OCI-LY7 (cell line): ENCODE results near the gene GPC3. TPM values are rescaled to one million over a fixed set of nuclear protein-coding genes. Genes with fewer than 3 reads are reported as not detected.

Source experiments
- BruUV-seq: library from RNA; stranded (reverse); fragments of 400-500 nt; replicated peaks from 2 replicates; lab custom pipeline; 2021; lab: Mats Ljungman, UMichigan
- CTCF ChIA-PET: fragments of 300-600 bp; sonication (Branson Sonifier 250); formaldehyde crosslinking; loops from one replicate; lab custom pipeline; 2022; ENCODE audit warnings: antibody characterized with exemption; ENCODE audit not compliant: unreplicated experiment; lab: Charles Lee
- POLR2A ChIA-PET: fragments of 300-600 bp; sonication (Branson Sonifier 250); formaldehyde crosslinking; loops from one replicate; lab custom pipeline; 2022; ENCODE audit warnings: antibody characterized with exemption; lab: Charles Lee
- DNase-seq: peaks from one replicate; pipeline ENCODE4 v3.0.0-alpha.2; 2015; ENCODE audit warnings: low spot score
- H2AFZ ChIP-seq: fragments of 200-600 bp; sonication (generic), shearing (Covaris generic); 2 replicates; pipeline ENCODE4 v1.6.1; 2014; ENCODE audit warnings: mild to moderate bottlenecking, antibody characterized with exemption, low read length, moderate library complexity
- H3K27ac ChIP-seq: fragments of 200-600 bp; sonication (generic); 2 replicates; pipeline ENCODE4 v1.5.1; 2014; ENCODE audit warnings: mixed run types, low read depth, mild to moderate bottlenecking, moderate library complexity, low read length, inconsistent platforms; ENCODE audit not compliant: poor library complexity, severe bottlenecking
- H3K36me3 ChIP-seq: fragments of 200-600 bp; sonication (generic); 2 replicates; pipeline ENCODE4 v1.6.1; 2014; ENCODE audit warnings: mild to moderate bottlenecking, antibody characterized with exemption, low read length, moderate library complexity, mixed read lengths; ENCODE audit not compliant: insufficient read depth
- H3K4me1 ChIP-seq: fragments of 200-600 bp; sonication (generic); 2 replicates; pipeline ENCODE4 v1.5.1; 2014; ENCODE audit warnings: mild to moderate bottlenecking, low read length; ENCODE audit not compliant: insufficient read depth, poor library complexity, severe bottlenecking
- H3K4me2 ChIP-seq: fragments of 200-600 bp; sonication (generic); 2 replicates; pipeline ENCODE4 v1.6.1; 2014; ENCODE audit warnings: mild to moderate bottlenecking, low read length
- H3K4me3 ChIP-seq: fragments of 200-600 bp; sonication (generic); 2 replicates; pipeline ENCODE4 v1.5.1; 2014; ENCODE audit warnings: mild to moderate bottlenecking, low read depth, low read length; ENCODE audit not compliant: poor library complexity, severe bottlenecking
- H3K79me2 ChIP-seq: fragments of 200-600 bp; sonication (generic); 2 replicates; pipeline ENCODE4 v1.6.1; 2016; ENCODE audit warnings: low read depth, mild to moderate bottlenecking, low read length, moderate library complexity, mixed read lengths; ENCODE audit not compliant: insufficient read depth
- H3K9me2 ChIP-seq: fragments of 200-600 bp; sonication (generic); 2 replicates; pipeline ENCODE4 v1.6.1; 2016; ENCODE audit warnings: mild to moderate bottlenecking, low read length, mixed read lengths; ENCODE audit not compliant: insufficient read depth
- H3K9me3 ChIP-seq: fragments of 200-600 bp; sonication (generic); 2 replicates; pipeline ENCODE4 v1.6.1; 2014; ENCODE audit warnings: mild to moderate bottlenecking, mixed run types, low read length, mixed read lengths
- H4K20me1 ChIP-seq: fragments of 200-600 bp; sonication (generic); 2 replicates; pipeline ENCODE4 v1.6.1; 2014; ENCODE audit warnings: mild to moderate bottlenecking, antibody characterized with exemption, low read length, moderate library complexity, mixed read lengths; ENCODE audit not compliant: insufficient read depth
- EZH2phosphoT487 ChIP-seq: fragments of 200-600 bp; sonication (generic); IDR thresholded peaks from 2 replicates; pipeline ENCODE4 v1.6.1; 2018; ENCODE audit warnings: low read depth, borderline replicate concordance, mild to moderate bottlenecking, mixed run types, antibody characterized with exemption, low read length, moderate library complexity, mixed read lengths
- intact Hi-C: fragments of 100-400 bp; cut with micrococcal nuclease; formaldehyde crosslinking; loops from one replicate; pipeline ENCODE4 v1.10.0; 2022; ENCODE audit not compliant: unreplicated experiment
- total RNA-seq, 2 experiments: library from RNA; depleted of rRNA in 1 of 2; stranded (reverse); fragments of >200 nt in 1 of 2; shearing (Covaris generic) in 1 of 2; gene quantifications; 2 replicates each; pipeline ENCODE4 v1.2.3, GENCODE V29; 2014 to 2022
- TF ChIP-seq, protein P1 (sequence below): fragments of 200-600 bp; sonication (generic); conservative IDR thresholded peaks from 2 replicates; pipeline ENCODE4 v1.5.1; 2014; ENCODE audit warnings: mild to moderate bottlenecking, antibody characterized with exemption, low read length, moderate library complexity, mixed read lengths

The GPC3 gene
- total RNA-seq, 2 experiments from 2014 or later, result not detected

DNA sequence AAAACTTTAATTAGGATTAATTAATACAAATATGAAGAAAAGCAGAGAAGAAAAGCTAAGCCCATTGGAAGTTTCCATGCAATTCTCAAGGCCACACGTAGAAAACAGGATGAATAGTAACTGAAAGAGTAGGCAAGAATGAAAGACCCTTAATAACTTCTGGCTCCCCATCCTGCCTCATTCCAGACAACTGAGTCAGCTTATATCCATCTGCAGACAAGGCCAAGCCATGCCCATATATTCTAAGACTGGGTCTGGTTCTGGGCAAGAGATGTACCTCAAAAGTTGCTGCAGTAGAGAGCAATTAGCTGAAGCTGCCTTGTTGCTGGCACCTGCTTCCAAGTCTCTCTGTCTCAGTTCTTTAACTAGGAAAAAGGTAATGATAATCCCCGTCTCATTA, 244.1 kb downstream of the GPC3 start:
- Histone ChIP-seq H2AFZ (no peak overlapping the region), H3K4me1 (no peaks in the 10 kb centered on the region), H3K27ac (no peak overlapping the region), H3K9me2 (no peaks in the 10 kb centered on the region), H4K20me1 (no peaks in the 10 kb centered on the region), H3K36me3 (no peaks in the 10 kb centered on the region), H3K9me3 (no peaks in the 10 kb centered on the region), H3K79me2 (no peaks in the 10 kb centered on the region), H3K4me3 (no peak overlapping the region), H3K4me2 (no peak overlapping the region)
- TF ChIP-seq, protein P1, sequence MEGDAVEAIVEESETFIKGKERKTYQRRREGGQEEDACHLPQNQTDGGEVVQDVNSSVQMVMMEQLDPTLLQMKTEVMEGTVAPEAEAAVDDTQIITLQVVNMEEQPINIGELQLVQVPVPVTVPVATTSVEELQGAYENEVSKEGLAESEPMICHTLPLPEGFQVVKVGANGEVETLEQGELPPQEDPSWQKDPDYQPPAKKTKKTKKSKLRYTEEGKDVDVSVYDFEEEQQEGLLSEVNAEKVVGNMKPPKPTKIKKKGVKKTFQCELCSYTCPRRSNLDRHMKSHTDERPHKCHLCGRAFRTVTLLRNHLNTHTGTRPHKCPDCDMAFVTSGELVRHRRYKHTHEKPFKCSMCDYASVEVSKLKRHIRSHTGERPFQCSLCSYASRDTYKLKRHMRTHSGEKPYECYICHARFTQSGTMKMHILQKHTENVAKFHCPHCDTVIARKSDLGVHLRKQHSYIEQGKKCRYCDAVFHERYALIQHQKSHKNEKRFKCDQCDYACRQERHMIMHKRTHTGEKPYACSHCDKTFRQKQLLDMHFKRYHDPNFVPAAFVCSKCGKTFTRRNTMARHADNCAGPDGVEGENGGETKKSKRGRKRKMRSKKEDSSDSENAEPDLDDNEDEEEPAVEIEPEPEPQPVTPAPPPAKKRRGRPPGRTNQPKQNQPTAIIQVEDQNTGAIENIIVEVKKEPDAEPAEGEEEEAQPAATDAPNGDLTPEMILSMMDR, result no peak
- TF ChIP-seq EZH2phosphoT487, result no peak
- POLR2A ChIA-PET, result no interaction called here
- BruUV-seq, result no TSS peak
- no peak for DNase-seq
- intact Hi-C loops, result no loop called here
- CTCF ChIA-PET, result no interaction called here

DNA sequence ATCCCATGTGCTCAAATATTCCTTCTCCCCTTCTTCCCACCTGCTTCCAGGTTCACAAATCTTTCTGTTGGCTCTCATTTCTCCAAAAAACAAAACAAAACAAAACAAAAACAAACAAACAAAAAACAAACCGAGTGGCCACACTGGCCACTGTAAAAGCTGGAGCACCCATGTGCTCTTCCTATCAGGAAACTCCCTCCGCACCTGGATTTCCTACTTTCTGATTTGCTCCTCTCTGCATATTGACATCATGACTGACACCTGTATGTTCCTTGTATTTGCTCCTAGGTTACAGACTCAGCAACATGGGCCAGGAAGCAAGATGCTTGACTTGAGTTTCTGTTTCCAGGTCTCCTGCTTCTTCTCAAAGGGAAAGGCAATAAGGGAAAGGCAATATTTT, 258.8 kb downstream of the GPC3 start:
- Histone ChIP-seq H3K4me1 (no peaks in the 10 kb centered on the region), H3K4me3 (no peak overlapping the region), H4K20me1 (no peaks in the 10 kb centered on the region), H3K9me3 (no peaks in the 10 kb centered on the region), H3K36me3 (no peaks in the 10 kb centered on the region), H3K4me2 (no peak overlapping the region), H2AFZ (no peak overlapping the region), H3K79me2 (no peaks in the 10 kb centered on the region), H3K27ac (no peak overlapping the region), H3K9me2 (no peaks in the 10 kb centered on the region)
- BruUV-seq, result no TSS peak
- intact Hi-C loops, result no loop called here
- DNase-seq, result no peak
- ChIA-PET POLR2A (interaction anchor here (0.6 kb wide), 1 partner anchor 1004 kb away, joined by 3 read pairs; no protein-coding TSS in a partner anchor), CTCF (no interaction called here)
- no peak for TF ChIP-seq EZH2phosphoT487
- TF ChIP-seq, protein P1, result no peak

DNA sequence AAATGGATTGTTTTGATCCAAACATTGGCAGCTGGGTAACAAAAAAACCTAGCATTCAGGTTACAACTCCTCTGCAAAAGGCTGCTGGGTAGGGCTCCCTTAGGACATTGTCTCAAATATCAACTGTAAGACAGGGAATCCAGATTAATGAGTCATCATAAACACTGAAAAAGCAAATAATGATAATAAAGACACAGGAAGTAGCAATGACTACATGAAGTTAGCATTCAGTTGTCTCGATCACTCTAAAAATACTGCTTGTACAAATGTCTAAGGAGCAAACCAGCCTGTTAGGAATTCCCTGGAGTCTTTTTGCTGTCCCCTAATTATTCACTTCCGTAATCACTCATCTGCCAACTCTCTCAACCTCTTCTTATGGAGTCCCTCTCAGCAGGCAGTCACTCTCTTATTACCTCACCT, 259.2 kb downstream of the GPC3 start:
- intact Hi-C loops, result no loop called here
- H3K79me2 ChIP-seq, result no peaks in the 10 kb centered on the region
- TF ChIP-seq EZH2phosphoT487, result no peak
- TF ChIP-seq, protein P1, result no peak
- no peak overlapping the region for H3K4me2 ChIP-seq
- H3K4me1 ChIP-seq, result no peaks in the 10 kb centered on the region
- CTCF ChIA-PET, result no interaction called here
- no peak for DNase-seq
- no peaks in the 10 kb centered on the region for H3K36me3 ChIP-seq
- no peaks in the 10 kb centered on the region for H4K20me1 ChIP-seq
- H2AFZ ChIP-seq, result no peak overlapping the region
- no peak overlapping the region for H3K4me3 ChIP-seq
- H3K27ac ChIP-seq, result no peak overlapping the region
- BruUV-seq, result no TSS peak
- H3K9me2 ChIP-seq, result no peaks in the 10 kb centered on the region
- H3K9me3 ChIP-seq, result no peaks in the 10 kb centered on the region
- POLR2A ChIA-PET, result interaction anchor here (0.6 to 0.8 kb wide), 2 partner anchors 38 to 1004 kb away, joined by 3 to 4 read pairs; no protein-coding TSS in a partner anchor
